Body of pancreas (tissue), 4 donors: ENCODE data around the gene ACSL4.

ENCODE experiments used
- CTCF ChIP-seq, 7 experiments: fragments of 450-650 bp in 4 of 7; fragments of 200-600 bp in 3 of 7; sonication (generic) in 3 of 7; IDR thresholded peaks; one replicate each; pipeline ENCODE4 v1.5.1; 2016 to 2019; ENCODE audit warnings: antibody characterized with exemption in 7 of 7
- POLR2A ChIP-seq, 3 donors: fragments of 450-650 bp; IDR thresholded peaks; one replicate each; pipeline ENCODE4 v1.6.1; 2016; ENCODE audit warnings: antibody characterized with exemption in 3 of 3, mild to moderate bottlenecking in 2 of 3

GRCh38 chrX:109622270-109622669 is 110.8 kb downstream of the ACSL4 start:
- TF ChIP-seq CTCF (IDR thresholded peaks at IDR 0.05) (no peak), POLR2A (IDR thresholded peaks at IDR 0.05) (no peak)
